Heart left ventricle (tissue), 16 donors: Measurements from ENCODE around the gene TOMM20. TPM values are rescaled to one million over a fixed set of nuclear protein-coding genes. Genes with fewer than 3 reads are reported as not detected.
A peak's percentile ranks its signal among the peaks of the same experiment; 100 is the strongest.
"Not testable (repeated sequence)": the region's sequence is repeated elsewhere in the genome, so short reads cannot be mapped to it uniquely, and the experiment has no call there.

ENCODE experiments used
- ATAC-seq, 4 donors: fragments of 200-7000 bp; cut with Tn5 transposase; one replicate each; pipeline ENCODE4 v1.9.1; 2020 to 2022; ENCODE audit warnings: moderate library complexity in 4 of 4, mild to moderate bottlenecking in 3 of 4, moderate number of reproducible peaks in 1 of 4
- DNase-seq, 5 donors: peaks; one replicate each; pipeline ENCODE4 v3.0.0-alpha.2; 2020
- H3K27ac ChIP-seq, 12 donors: fragments of 200-600 bp; sonication (generic) in 4 of 12; one replicate each; pipeline versions ENCODE4 v1.5.0 to v1.8.0; 2016 to 2022; ENCODE audit warnings: mild to moderate bottlenecking in 2 of 12
- H3K27me3 ChIP-seq, 9 donors: fragments of 200-600 bp; sonication (generic) in 2 of 9; one replicate each; pipeline versions ENCODE4 v1.5.1 to v1.8.0; 2016 to 2022; ENCODE audit warnings: mild to moderate bottlenecking in 3 of 9
- H3K36me3 ChIP-seq, 9 donors: fragments of 200-600 bp; sonication (generic) in 2 of 9; one replicate each; pipeline versions ENCODE4 v1.5.0 to v1.8.0; 2018 to 2022; ENCODE audit warnings: mild to moderate bottlenecking in 2 of 9
- H3K4me1 ChIP-seq, 12 donors: fragments of 200-600 bp; sonication (generic) in 4 of 12; one replicate each; pipeline versions ENCODE4 v1.5.0 to v1.8.0; 2016 to 2022; ENCODE audit warnings: mild to moderate bottlenecking in 3 of 12
- H3K4me3 ChIP-seq, 12 donors: fragments of 200-600 bp; sonication (generic) in 4 of 12; one replicate each; pipeline versions ENCODE4 v1.5.0 to v1.8.0; 2017 to 2022; ENCODE audit warnings: mild to moderate bottlenecking in 9 of 12, moderate library complexity in 4 of 12
- H3K9me3 ChIP-seq, 12 donors: fragments of 200-600 bp; sonication (generic) in 4 of 12; one replicate each; pipeline versions ENCODE4 v1.5.0 to v1.8.0; 2016 to 2022; ENCODE audit warnings: mild to moderate bottlenecking in 1 of 12
- CTCF ChIP-seq, 12 donors: fragments of 200-600 bp; sonication (generic) in 4 of 12; IDR thresholded peaks; one replicate each; pipeline versions ENCODE4 v1.5.0 to v1.8.0; 2018 to 2022; ENCODE audit warnings: antibody characterized with exemption in 12 of 12, mild to moderate bottlenecking in 5 of 12
- POLR2A ChIP-seq, 2 donors: fragments of 450-650 bp; IDR thresholded peaks; one replicate each; pipeline ENCODE4 v1.6.1; 2017; ENCODE audit warnings: antibody characterized with exemption in 2 of 2, mild to moderate bottlenecking in 2 of 2, moderate library complexity in 2 of 2
- WGBS, 4 donors: extraction: QIAGEN DNeasy Blood & Tissue Kit in 2 of 4; methylation state at CpG; one replicate each; pipeline versions ENCODE4 v1.1.5 to v1.1.7; 2013 to 2018; 5-methylcytosine and 5-hydroxymethylcytosine counted together
- intact Hi-C, 10 donors: fragments of 100-400 bp; cut with DNase I; formaldehyde crosslinking; loops; one replicate each; pipeline versions ENCODE4 v1.11.1 to v1.14.2; 2022
- polyA plus RNA-seq, 2 donors: library from polyadenylated mRNA; stranded (reverse); fragments of 200-250 nt; gene quantifications; one replicate each; pipeline ENCODE4 v1.2.3, GENCODE V29; 2013
- total RNA-seq, 9 donors: library from RNA; depleted of rRNA in 2 of 9; stranded (reverse); fragments of >200 nt in 2 of 9; fragmentation: NEBNext Ultra II Directional in 3 of 9; extraction: Animal tissue kit (Norgen Biotek cat#: 25700) in 3 of 9; gene quantifications; one replicate each; pipeline versions ENCODE4 v1.1.0 to v1.2.4, GENCODE V29; 2016 to 2023
- donor health status: ischemic (EF 13 %, LVEDD 7.1; RV severe dilation, severe dysfunction).
- donor health status: healthy with polysubstance abuse.
- donor health status: DM: no; HTN: yes; CAD: no.
- donor health status: DM: no; HTN: no; CAD: no.
- donor health status: ischemic (EF 25% LVEDD 6.9; RV normal size, moderate dysfunction).
- donor health status: ischemic (EF 25% LVEDD 5.7; RV mildly dilated, moderate dysfunction).
- donor health status: healthy.
- donor health status: DM: yes; HTN: yes; CAD: no.
- donor health status: ischemic (EF 35%, LVEDD 5.7; RV mildly dilated, moderate dysfunction).
- donor health status: nonischemic (EF 11% LVEDD 7.7; RV severe dilation, severe dysfunction).
- donor health status: DM: yes; HTN: yes; CAD: no.
- donor health status: PGD.
- donor health status: ischemic (EF 29% LVEDD 5.4; RV normal size, mild dysfunction).
- donor health status: nonischemic (EF 23%, LVEDD 6.1; RV moderate dilation, normal function).

The TOMM20 gene
- total and polyA plus RNA-seq, 11 donors, result 43.0 to 100 (median 82.7) TPM

GRCh38 chr1:235074523-235075047 is 54.1 kb downstream of the TOMM20 start:
- DNase-seq (peak in 4 of 5 donors; percentile 46 to 73 (median 66)), ATAC-seq (peak; percentile 23 to 53 (median 40))
- intact Hi-C loops, result loop anchor here (1.0 to 10.0 kb wide), 19 partner anchors 72 to 474 kb away; partner anchors contain the start of gene IRF2BP2 (in 3 of the 10)
- WGBS, 4 donors, result 9 to 14% (median 10%) methylated on average over 12 to 14 of the region's 14 CpGs
- TF ChIP-seq CTCF (IDR thresholded peaks at IDR 0.05) (no peak), POLR2A (IDR thresholded peaks at IDR 0.05) (no peak)
- peak overlapping the region; percentile 91 to 99 (median 94) for H3K27ac ChIP-seq
- no peaks in the 10 kb centered on the region for H3K27me3 ChIP-seq
- H3K4me1 ChIP-seq, result peaks cover 12 to 83% (median 67%) of the 10 kb centered on the region in 12 donors
- H3K36me3 ChIP-seq, result no peaks in the 10 kb centered on the region
- H3K9me3 ChIP-seq, result no peaks in the 10 kb centered on the region
- peak overlapping the region in 9 of 12 donors; percentile 1 to 33 (median 16) for H3K4me3 ChIP-seq

- no peaks in the 10 kb centered on the region for H3K9me3 ChIP-seq
- peak in 1 of 5 donors; percentile 67 for DNase-seq
- no peak for TF ChIP-seq CTCF (IDR thresholded peaks at IDR 0.05)
- peak overlapping the region in 1 of 12 donors; percentile 33 for H3K4me3 ChIP-seq
- H3K27me3 ChIP-seq, result no peaks in the 10 kb centered on the region
- peak in 1 of 4 donors; percentile 0 for ATAC-seq
- H3K4me1 ChIP-seq, result peaks cover 15 to 83% (median 66%) of the 10 kb centered on the region in 12 donors
- no peaks in the 10 kb centered on the region for H3K36me3 ChIP-seq
- peak overlapping the region; percentile 91 to 99 (median 94) for H3K27ac ChIP-seq
- 60 to 71% (median 61%) methylated on average over 7 to 11 of the region's 11 CpGs for WGBS, 4 donors
- intact Hi-C loops, result loop anchor here in 9 of 10 donors (2.0 to 10.0 kb wide), 11 partner anchors 72 to 473 kb away; partner anchors contain the start of gene IRF2BP2 (in 1 of the 9)
These were observed 54.6 kb downstream of the TOMM20 start for GRCh38 chr1:235073968-235074522.

DNA sequence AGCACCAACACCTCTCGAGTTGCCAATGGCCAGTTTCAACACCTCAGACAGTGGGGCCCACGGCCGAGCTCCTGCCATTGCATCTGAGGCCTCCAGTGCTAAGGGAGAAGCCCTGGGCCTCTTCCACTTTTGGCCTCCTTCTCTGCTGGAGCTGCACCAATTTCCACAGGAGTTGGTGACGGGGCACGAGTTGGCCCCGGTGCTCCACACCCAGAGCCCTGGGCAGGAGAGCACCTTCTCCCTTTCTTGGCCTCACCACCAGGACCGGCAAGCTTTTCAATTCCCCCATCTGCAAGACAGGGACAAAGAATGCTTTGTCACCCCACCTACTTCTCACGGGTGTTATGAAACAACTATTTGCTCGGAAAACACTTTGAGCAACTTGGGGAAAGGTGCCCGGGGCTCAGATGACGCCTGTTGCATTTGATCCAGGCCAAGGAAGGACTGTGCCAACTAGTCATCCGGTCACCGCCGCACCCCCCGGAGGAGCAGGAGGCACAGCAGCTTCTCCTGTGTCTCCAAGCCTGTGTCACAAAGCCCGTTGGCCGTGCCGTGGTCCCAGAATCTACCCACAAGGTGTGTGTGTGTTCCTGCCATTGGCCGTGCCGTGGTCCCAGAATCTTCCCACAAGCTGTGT is 55.2 kb downstream of the TOMM20 start:
- DNase-seq, result peak in 4 of 5 donors; percentile 56 to 87 (median 71)
- intact Hi-C loops, result loop anchor here in 7 of 10 donors (5.0 to 10.0 kb wide), 5 partner anchors 71 to 186 kb away; no protein-coding TSS in a partner anchor
- 53 to 63% (median 59%) methylated on average over 13 to 20 of the region's 20 CpGs for WGBS, 4 donors
- H3K4me1 ChIP-seq, result peaks cover 15 to 83% (median 65%) of the 10 kb centered on the region in 12 donors
- ATAC-seq, result peak in 3 of 4 donors; percentile 24 to 58 (median 42)
- H3K36me3 ChIP-seq, result no peaks in the 10 kb centered on the region
- H3K27me3 ChIP-seq, result no peaks in the 10 kb centered on the region
- TF ChIP-seq POLR2A (IDR thresholded peaks at IDR 0.05) (no peak), CTCF (IDR thresholded peaks at IDR 0.05) (no peak)
- H3K4me3 ChIP-seq, result no peak overlapping the region
- H3K9me3 ChIP-seq, result no peaks in the 10 kb centered on the region
- H3K27ac ChIP-seq, result peak overlapping the region; percentile 91 to 99 (median 94)

GRCh38 chr1:235072577-235072976 is 56.1 kb downstream of the TOMM20 start:
- ATAC-seq, H3K4me3 ChIP-seq, H3K36me3 ChIP-seq, H3K9me3 ChIP-seq, H3K27me3 ChIP-seq: not testable (repeated sequence)
- 91 to 98% (median 97%) methylated on average over 3 of the region's 3 CpGs for WGBS, 4 donors
- H3K4me1 ChIP-seq, result peaks cover 15 to 85% (median 69%) of the 10 kb centered on the region in 12 donors
- intact Hi-C loops, result loop anchor here in 7 of 10 donors (5.0 to 10.0 kb wide), 5 partner anchors 70 to 185 kb away; no protein-coding TSS in a partner anchor
- H3K27ac ChIP-seq, result peak overlapping the region in 11 of 12 donors; percentile 8 to 99 (median 94)
- peak in 1 of 5 donors; percentile 7 for DNase-seq
